AG20443 (cell line): Measurements from ENCODE around the gene KIAA0586.
A peak's percentile ranks its signal among the peaks of the same experiment; 100 is the strongest.
"Not testable (repeated sequence)": the region's sequence is repeated elsewhere in the genome, so short reads cannot be mapped to it uniquely, and the experiment has no call there.

Experiments used
- DNase-seq: peaks from one replicate; pipeline ENCODE4 v3.0.0; 2012; ENCODE audit warnings: low spot score, mixed read lengths

Gene KIAA0586

GRCh38 chr14:58464652-58465051, 37.1 kb downstream of the KIAA0586 start:
- DNase-seq = no peak

DNA sequence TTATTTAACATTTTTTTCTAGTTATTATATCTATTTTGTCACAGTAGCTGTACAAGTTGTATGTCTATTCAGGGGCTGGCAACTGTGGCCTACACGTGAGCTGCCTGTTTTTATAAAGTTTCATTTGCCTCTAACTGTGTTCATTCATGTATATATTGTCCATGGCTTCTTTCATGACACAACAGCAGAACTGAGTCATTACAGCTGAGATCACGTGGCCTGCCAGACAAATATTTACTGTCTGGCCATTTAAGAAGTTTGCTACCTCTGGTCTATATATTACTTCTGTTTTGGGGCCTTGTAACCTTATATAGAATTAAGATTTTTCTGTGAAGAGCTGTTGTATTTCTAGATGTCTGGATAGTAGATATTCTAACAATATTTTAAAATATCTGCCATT, 37.9 kb downstream of the KIAA0586 start:
- DNase-seq = no peak

GRCh38 chr14:58466459-58466858, 38.9 kb downstream of the KIAA0586 start:
- DNase-seq = no peak

- no peak for DNase-seq
These were observed 40.1 kb downstream of the KIAA0586 start for GRCh38 chr14:58467575-58467974.

DNA sequence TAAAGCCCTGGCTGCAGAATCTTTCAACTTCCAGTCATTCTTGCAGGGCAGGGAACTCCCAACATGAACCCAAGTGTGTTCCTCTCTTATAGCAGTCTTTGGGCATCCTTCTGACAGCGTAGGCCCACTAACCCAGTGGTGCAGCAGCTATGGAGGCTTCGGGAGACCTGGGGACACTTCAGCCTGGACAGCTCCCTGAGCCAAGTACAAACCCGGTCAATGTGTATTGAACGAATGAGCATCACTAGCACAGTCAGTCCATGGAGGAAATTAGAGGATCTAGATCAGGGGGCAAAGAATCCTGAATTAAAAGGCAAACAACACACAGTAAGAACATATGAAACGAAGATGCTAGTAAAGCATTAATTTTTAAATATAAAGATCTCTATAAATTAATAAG, 41.8 kb downstream of the KIAA0586 start:
- DNase-seq = no peak

GRCh38 chr14:58476320-58476719, 48.8 kb downstream of the KIAA0586 start:
- no peak for DNase-seq

DNA sequence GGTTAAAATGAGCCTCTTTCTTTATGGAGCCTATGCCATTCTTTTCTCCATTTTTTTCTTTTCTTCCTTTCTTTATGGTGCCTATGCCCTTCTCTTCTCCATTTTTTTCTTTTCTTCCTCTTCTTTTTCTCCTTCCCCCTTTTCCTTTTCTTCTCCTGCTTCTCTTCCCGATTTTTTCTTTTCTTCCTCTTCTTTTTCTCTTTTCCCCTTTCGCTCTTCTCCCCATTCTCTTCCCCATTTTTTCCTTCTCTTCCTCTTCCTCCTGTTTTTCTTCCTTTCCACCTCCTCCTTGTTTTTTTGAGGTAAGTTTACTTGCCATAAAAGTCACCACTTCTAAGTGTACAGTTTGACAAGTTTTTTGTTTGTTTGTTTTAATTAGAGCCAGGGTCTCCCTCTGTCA, 50.1 kb downstream of the KIAA0586 start:
- no peak for DNase-seq

DNA sequence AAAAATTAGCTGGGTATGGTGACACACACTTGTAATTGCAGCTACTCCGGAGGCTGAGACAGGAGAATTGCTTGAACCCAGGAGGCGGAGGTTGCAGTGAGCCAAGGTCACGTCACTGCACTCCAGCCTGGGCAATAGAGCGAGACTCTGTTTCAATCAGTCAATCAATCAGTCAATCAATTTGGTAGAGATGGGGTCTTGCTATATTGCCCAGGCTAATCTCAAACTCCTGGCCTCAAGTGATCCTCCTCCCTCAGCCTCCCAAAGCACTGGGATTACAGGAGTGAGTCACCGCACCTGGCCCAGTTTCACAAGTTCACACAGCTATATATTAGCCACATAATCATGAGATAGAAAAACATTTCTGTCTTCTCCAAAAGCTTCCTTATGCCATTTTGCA, 50.8 kb downstream of the KIAA0586 start:
- not testable (repeated sequence) for DNase-seq

GRCh38 chr14:58479975-58480374, 52.5 kb downstream of the KIAA0586 start:
- DNase-seq = no peak

GRCh38 chr14:58484176-58484575, 56.7 kb downstream of the KIAA0586 start:
- DNase-seq = no peak

- peak; percentile 16 for DNase-seq
These were observed 61.0 kb downstream of the KIAA0586 start for GRCh38 chr14:58488550-58488949.

GRCh38 chr14:58491593-58491992, 64.1 kb downstream of the KIAA0586 start:
- peak; percentile 35 for DNase-seq

DNA sequence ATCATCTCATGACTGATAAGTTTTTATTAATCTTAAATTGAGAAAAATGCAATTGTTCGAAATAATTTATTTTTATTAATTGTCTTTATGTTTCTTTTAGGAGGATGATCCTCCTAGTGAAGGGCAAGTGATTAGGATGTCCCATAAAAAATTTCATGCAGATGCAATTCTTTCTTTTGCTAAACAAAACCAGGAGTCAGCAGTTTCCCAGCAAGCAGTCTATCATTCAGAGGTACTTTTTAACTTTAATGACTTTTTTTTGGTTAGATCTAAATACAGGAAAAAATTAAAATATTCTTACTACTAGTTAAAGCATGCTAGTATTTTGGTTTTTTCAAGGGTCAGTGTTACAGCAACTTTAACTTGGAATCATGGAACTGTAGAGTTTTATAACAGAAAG, 64.5 kb downstream of the KIAA0586 start:
- no peak for DNase-seq

DNA sequence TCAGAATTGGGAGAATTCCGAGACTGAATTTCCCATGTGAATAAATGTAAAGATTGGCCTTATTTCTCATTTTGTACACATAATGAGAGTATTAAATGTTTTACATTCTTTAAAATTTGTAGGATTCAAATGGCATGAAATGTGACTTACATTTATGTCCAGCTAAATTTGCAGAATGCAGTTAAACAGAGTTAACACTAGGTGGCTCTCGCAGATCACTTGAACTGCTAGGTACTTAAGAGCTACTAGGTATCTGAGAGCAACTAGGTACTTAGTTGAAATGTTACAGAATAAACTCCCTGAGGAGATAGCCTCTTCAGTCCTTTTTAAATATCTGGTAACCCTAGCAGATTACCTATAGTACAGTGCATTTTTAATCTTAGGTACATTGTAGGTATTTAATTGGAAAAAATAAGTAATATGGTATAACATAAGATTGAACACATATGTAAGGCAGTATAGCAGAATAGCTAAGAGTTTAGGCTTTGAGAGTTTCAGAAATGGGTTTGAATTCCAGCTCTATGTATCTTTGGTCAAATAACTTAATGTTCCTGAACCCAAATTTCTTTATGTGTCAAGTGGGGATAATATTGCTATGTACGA, 73.8 kb downstream of the KIAA0586 start:
- peak; percentile 45 for DNase-seq

- no peak for DNase-seq
These were observed 85.8 kb downstream of the KIAA0586 start for GRCh38 chr14:58513272-58513671.

GRCh38 chr14:58517592-58517991, 90.1 kb downstream of the KIAA0586 start:
- no peak for DNase-seq

GRCh38 chr14:58525691-58526090, 98.2 kb downstream of the KIAA0586 start:
- not testable (repeated sequence) for DNase-seq

DNA sequence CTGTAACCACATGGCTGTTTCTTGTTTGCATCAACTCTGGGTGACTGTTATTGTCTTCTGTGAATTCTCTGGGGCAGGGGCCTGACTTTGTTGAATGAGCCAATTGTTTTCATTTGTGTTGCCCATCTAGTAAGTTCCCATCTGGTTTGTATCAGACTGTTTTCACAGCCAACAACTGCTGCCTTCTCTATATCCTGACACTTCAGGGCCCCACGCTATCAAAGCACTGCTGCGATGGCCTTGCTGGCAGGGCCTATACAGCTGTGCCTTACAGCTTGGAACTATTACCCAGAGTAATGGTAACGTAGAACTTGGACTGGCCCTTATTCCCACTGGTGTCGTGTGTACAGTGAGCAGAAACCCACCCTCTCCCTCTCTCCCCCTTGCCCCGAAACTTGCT, 105.9 kb downstream of the KIAA0586 start:
- DNase-seq = peak; percentile 21

DNA sequence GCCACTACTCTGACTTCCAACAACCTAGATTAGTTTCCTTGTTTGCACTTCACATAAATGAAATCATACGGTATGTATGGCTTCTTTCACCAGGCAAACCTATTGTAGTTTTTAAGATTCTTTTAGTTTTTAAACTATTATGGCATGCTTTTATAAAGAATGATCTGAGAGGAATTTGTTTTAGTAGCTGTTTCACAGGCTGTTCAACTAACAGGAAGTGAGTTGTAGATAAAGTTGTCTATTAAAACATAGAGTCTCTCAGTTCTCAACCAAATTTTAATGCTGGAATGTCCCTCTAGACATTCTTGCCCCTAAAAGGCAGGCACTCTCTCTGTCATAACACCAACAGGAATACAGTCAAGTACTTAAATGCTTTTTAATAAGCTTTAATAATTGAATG, 107.5 kb downstream of the KIAA0586 start:
- no peak for DNase-seq

- no peak for DNase-seq
These were observed 109.5 kb downstream of the KIAA0586 start for GRCh38 chr14:58537004-58537403.

GRCh38 chr14:58540749-58541632, 113.5 kb downstream of the KIAA0586 start:
- no peak for DNase-seq

- DNase-seq = no peak
These were observed 114.1 kb downstream of the KIAA0586 start for GRCh38 chr14:58541633-58542022.

DNA sequence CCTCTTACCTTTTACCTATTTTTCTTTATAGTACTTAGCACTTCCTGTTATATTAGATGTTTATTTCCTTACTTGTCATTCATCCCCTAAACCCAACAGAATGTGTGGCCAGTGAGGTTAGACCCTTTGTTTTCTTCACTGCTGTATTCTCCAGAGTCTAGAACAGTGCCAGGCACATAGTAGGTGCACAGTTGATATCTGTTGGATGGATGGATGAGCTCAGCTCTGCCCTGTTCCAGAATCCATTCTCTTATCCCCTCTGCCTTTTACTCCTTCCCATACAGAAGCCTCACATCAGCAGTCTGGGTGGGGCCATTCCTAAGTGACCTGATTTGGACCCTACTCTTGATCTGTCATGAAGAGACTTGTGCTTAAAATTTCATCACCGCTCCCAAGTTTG, 115.7 kb downstream of the KIAA0586 start:
- no peak for DNase-seq

DNA sequence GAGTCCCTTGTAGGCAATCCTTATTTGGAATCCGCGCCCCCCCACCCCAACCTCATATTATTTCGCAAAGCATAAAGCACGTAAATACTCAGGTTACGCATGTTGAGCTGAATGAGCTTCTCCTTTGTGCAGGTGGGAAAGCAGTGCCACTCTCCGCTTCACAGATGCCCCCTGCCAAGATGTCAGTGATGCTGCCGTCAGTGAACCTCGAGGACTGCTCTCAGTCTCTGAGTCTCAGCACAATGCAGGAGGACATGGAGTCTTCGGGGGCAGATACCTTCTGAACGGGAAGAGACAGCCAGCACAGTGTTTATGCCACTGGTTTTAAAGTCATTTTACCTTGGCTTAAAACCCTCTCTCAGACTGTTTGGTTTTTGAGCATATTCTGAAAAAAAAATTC, 120.1 kb downstream of the KIAA0586 start:
- DNase-seq = no peak
